ENCODE measurements around the gene PITX1. TPM values are rescaled to one million over a fixed set of nuclear protein-coding genes. Genes with fewer than 3 reads are reported as not detected.

PITX1 gene
- total RNA-seq, 1 experiment from 2014 or later: 45.3 TPM

Other genes with a start within 250 kb of the PITX1 start
- gene C5orf24, start 188.3 kb downstream of the PITX1 start, total RNA-seq (2014; rRNA removed; shearing (Covaris generic)): 49.8 and 58.1 TPM in 2 replicates
- 86.7 and 104 TPM in 2 replicates for gene TXNDC15, start 159.9 kb downstream of the PITX1 start, total RNA-seq (2014; rRNA removed; shearing (Covaris generic))
- gene PCBD2, start 129.1 kb downstream of the PITX1 start, total RNA-seq (2014; rRNA removed; shearing (Covaris generic)): 14.5 and 15.1 TPM in 2 replicates
- 0.17 and 0.40 TPM in 2 replicates for gene CATSPER3, start 66.3 kb downstream of the PITX1 start, total RNA-seq (2014; rRNA removed; shearing (Covaris generic))